Spleen (tissue), 7 donors: ENCODE measurements around the gene PDE4DIP.
"Not testable (repeated sequence)": the region's sequence is repeated elsewhere in the genome, so short reads cannot be mapped to it uniquely, and the experiment has no call there.

Source experiments
- POLR2A ChIP-seq, 3 donors: fragments of 450-650 bp; IDR thresholded peaks; one replicate each; pipeline ENCODE4 v1.5.1; 2017; ENCODE audit warnings: antibody characterized with exemption in 3 of 3, mild to moderate bottlenecking in 1 of 3
- TF ChIP-seq, protein P1 (sequence below), 11 experiments: fragments of 200-600 bp in 7 of 11; fragments of 450-650 bp in 4 of 11; sonication (generic) in 4 of 11; IDR thresholded peaks in 8 of 11; conservative IDR thresholded peaks in 3 of 11; 1 replicate in 7 of 11; 2 replicates in 4 of 11; pipeline versions ENCODE4 v1.4.0 to v1.8.0; 2016 to 2021; ENCODE audit warnings: antibody characterized with exemption in 11 of 11, inconsistent platforms in 4 of 11, mild to moderate bottlenecking in 1 of 11
- donor health status: DM: no; HTN: no; CAD: no; lungs with moderate emphysema.
- donor health status: DM: no; HTN: no; CAD: no.
- donor health status: DM: no; HTN: no; CAD: no.

DNA sequence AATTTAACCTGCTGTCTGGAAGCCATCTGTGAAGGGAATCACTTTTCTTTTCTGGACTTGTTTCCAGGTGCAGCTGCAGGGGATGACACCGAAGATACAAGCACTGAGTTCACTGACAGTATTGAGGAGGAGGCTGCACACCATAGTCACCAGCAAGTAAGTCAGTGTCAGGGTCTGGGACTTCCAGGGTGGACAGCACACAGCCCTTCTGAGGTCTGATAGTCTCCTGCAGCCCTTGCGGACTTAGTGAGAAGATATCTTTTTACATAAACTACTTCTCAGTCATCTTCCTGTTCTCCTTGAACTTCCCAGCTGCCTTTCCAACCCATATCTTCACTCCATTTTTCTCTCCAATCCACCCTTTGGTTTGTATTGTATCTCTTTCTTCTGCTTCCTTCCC, 147.6 kb downstream of the PDE4DIP start:
- TF ChIP-seq, protein P1, sequence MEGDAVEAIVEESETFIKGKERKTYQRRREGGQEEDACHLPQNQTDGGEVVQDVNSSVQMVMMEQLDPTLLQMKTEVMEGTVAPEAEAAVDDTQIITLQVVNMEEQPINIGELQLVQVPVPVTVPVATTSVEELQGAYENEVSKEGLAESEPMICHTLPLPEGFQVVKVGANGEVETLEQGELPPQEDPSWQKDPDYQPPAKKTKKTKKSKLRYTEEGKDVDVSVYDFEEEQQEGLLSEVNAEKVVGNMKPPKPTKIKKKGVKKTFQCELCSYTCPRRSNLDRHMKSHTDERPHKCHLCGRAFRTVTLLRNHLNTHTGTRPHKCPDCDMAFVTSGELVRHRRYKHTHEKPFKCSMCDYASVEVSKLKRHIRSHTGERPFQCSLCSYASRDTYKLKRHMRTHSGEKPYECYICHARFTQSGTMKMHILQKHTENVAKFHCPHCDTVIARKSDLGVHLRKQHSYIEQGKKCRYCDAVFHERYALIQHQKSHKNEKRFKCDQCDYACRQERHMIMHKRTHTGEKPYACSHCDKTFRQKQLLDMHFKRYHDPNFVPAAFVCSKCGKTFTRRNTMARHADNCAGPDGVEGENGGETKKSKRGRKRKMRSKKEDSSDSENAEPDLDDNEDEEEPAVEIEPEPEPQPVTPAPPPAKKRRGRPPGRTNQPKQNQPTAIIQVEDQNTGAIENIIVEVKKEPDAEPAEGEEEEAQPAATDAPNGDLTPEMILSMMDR (IDR thresholded peaks at IDR 0.05 in 8 of 11, conservative IDR thresholded peaks at IDR 0.05 in 3 of 11) = not testable (repeated sequence)
- TF ChIP-seq POLR2A (IDR thresholded peaks at IDR 0.05) = not testable (repeated sequence)
